ENCODE data around the gene SPESP1.

The SPESP1 gene

GRCh38 chr15:68990992-68991500 lies 60.7 kb downstream of the SPESP1 start:
- H3K9ac ChIP-seq (ENCODE audit: low read depth, low read length), result no peak overlapping the region
- H3K9me3 ChIP-seq (ENCODE audit: control insufficient read depth, insufficient read depth, low read length), result no peaks in the 10 kb centered on the region
- no peaks in the 10 kb centered on the region; the same call in 1 of the 2 replicates for H3K27me3 ChIP-seq (ENCODE audit: control insufficient read depth, insufficient read depth, low read length)
- no peaks in the 10 kb centered on the region for H3K36me3 ChIP-seq (ENCODE audit: control insufficient read depth, insufficient read depth, low read length)
- H3K27ac ChIP-seq (ENCODE audit: low read depth, low read length), result no peak overlapping the region
- peaks cover 11% of the 10 kb centered on the region for H3K4me1 ChIP-seq (ENCODE audit: control insufficient read depth, insufficient read depth, low read length)
- H3K4me3 ChIP-seq (ENCODE audit: low read depth, low read length), result no peak overlapping the region

DNA sequence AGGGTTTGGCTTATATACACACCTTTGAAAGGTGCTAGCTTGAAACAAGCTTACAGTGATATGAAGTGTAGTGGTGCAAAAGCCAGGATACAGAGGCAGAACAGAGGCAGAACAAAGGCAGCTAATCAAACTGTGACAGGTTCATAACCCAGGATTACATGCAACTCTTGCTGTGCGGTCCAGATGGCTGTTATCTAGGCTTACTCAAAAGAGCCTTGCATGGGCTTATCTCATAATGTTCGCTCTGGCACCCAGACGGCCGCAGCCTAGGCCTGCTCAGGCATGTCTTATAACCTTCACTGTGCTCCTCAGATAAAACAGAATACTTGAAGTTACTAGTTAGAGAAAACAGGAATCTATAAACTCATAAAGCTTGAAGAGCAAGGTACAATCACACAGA lies 61.4 kb downstream of the SPESP1 start:
- no peak overlapping the region for H3K9ac ChIP-seq (ENCODE audit: low read depth, low read length)
- H3K27me3 ChIP-seq (ENCODE audit: control insufficient read depth, insufficient read depth, low read length), result no peaks in the 10 kb centered on the region; the same call in 1 of the 2 replicates
- H3K27ac ChIP-seq (ENCODE audit: low read depth, low read length), result no peak overlapping the region
- no peak overlapping the region for H3K4me3 ChIP-seq (ENCODE audit: low read depth, low read length)
- H3K4me1 ChIP-seq (ENCODE audit: control insufficient read depth, insufficient read depth, low read length), result peaks cover 11% of the 10 kb centered on the region
- no peaks in the 10 kb centered on the region for H3K36me3 ChIP-seq (ENCODE audit: control insufficient read depth, insufficient read depth, low read length)
- H3K9me3 ChIP-seq (ENCODE audit: control insufficient read depth, insufficient read depth, low read length), result no peaks in the 10 kb centered on the region

DNA sequence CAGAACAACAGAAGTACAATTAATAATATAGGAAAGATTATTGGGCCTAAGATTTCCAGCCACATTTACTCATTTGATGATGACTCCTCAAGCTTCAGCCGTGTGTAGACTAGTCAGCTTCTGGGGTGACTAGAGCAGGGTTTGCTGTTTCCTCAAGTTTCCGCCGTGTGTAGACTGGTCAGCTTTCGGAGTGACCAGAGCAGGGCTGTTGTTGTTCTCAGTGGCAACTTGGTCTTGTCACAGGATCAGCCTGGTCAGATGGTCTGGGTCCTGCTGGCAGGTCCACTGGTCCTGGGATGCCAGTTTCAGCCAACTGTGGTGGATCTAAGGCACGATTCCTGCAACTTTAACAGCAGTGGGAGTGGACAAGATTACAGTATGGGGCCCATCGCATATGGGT lies 62.4 kb downstream of the SPESP1 start:
- no peak overlapping the region for H3K9ac ChIP-seq (ENCODE audit: low read depth, low read length)

GRCh38 chr15:68993276-68993675 lies 63.0 kb downstream of the SPESP1 start:
- H3K36me3 ChIP-seq (ENCODE audit: control insufficient read depth, insufficient read depth, low read length), result no peaks in the 10 kb centered on the region
- no peaks in the 10 kb centered on the region for H3K9me3 ChIP-seq (ENCODE audit: control insufficient read depth, insufficient read depth, low read length)
- H3K27me3 ChIP-seq (ENCODE audit: control insufficient read depth, insufficient read depth, low read length), result no peaks in the 10 kb centered on the region
- H3K27ac ChIP-seq (ENCODE audit: low read depth, low read length), result no peak overlapping the region
- peaks cover 15% of the 10 kb centered on the region for H3K4me1 ChIP-seq (ENCODE audit: control insufficient read depth, insufficient read depth, low read length)
- H3K9ac ChIP-seq (ENCODE audit: low read depth, low read length), result no peak overlapping the region
- no peak overlapping the region for H3K4me3 ChIP-seq (ENCODE audit: low read depth, low read length)

More for the DNA sequence above, 62.4 kb downstream of the SPESP1 start:
- Histone ChIP-seq H3K4me1 (ENCODE audit: control insufficient read depth, insufficient read depth, low read length) (peaks cover 11% of the 10 kb centered on the region), H3K27me3 (ENCODE audit: control insufficient read depth, insufficient read depth, low read length) (no peaks in the 10 kb centered on the region), H3K9me3 (ENCODE audit: control insufficient read depth, insufficient read depth, low read length) (no peaks in the 10 kb centered on the region), H3K27ac (ENCODE audit: low read depth, low read length) (no peak overlapping the region), H3K36me3 (ENCODE audit: control insufficient read depth, insufficient read depth, low read length) (no peaks in the 10 kb centered on the region), H3K4me3 (ENCODE audit: low read depth, low read length) (no peak overlapping the region)

GRCh38 chr15:68994149-68994548 lies 63.8 kb downstream of the SPESP1 start:
- no peaks in the 10 kb centered on the region for H3K9me3 ChIP-seq (ENCODE audit: control insufficient read depth, insufficient read depth, low read length)
- H3K36me3 ChIP-seq (ENCODE audit: control insufficient read depth, insufficient read depth, low read length), result no peaks in the 10 kb centered on the region
- no peak overlapping the region for H3K4me3 ChIP-seq (ENCODE audit: low read depth, low read length)
- no peak overlapping the region for H3K9ac ChIP-seq (ENCODE audit: low read depth, low read length)
- peaks cover 23% of the 10 kb centered on the region for H3K4me1 ChIP-seq (ENCODE audit: control insufficient read depth, insufficient read depth, low read length)
- H3K27me3 ChIP-seq (ENCODE audit: control insufficient read depth, insufficient read depth, low read length), result no peaks in the 10 kb centered on the region
- no peak overlapping the region for H3K27ac ChIP-seq (ENCODE audit: low read depth, low read length)

GRCh38 chr15:68994981-68995761 lies 64.8 kb downstream of the SPESP1 start:
- Histone ChIP-seq H3K9ac (ENCODE audit: low read depth, low read length) (no peak overlapping the region), H3K9me3 (ENCODE audit: control insufficient read depth, insufficient read depth, low read length) (no peaks in the 10 kb centered on the region), H3K4me3 (ENCODE audit: low read depth, low read length) (no peak overlapping the region), H3K36me3 (ENCODE audit: control insufficient read depth, insufficient read depth, low read length) (no peaks in the 10 kb centered on the region), H3K4me1 (ENCODE audit: control insufficient read depth, insufficient read depth, low read length) (peaks cover 25% of the 10 kb centered on the region), H3K27me3 (ENCODE audit: control insufficient read depth, insufficient read depth, low read length) (no peaks in the 10 kb centered on the region), H3K27ac (ENCODE audit: low read depth, low read length) (no peak overlapping the region)
